SK-N-SH treated with all-trans-retinoic acid at 6 μM for 48 hours (cell line): Measurements from ENCODE around the gene TLCD3A.

Experiments
- GLIS3 ChIP-seq: fragments of 250-450 bp; sonication (Bioruptor Pico); IDR thresholded peaks from 2 replicates; pipeline ENCODE4 v1.5.0; 2020; ENCODE audit warnings: mild to moderate bottlenecking, moderate library complexity
- ISL1 ChIP-seq: fragments of 250-450 bp; sonication (Bioruptor Pico); IDR thresholded peaks from 2 replicates; pipeline ENCODE4 v2.1.2; 2022; ENCODE audit warnings: mild to moderate bottlenecking, moderate library complexity
- PPARA ChIP-seq: fragments of 250-450 bp; sonication (Bioruptor Pico); IDR thresholded peaks from 2 replicates; pipeline ENCODE4 v1.5.0; 2020; ENCODE audit warnings: mild to moderate bottlenecking, borderline replicate concordance
- ZFP3 ChIP-seq: fragments of 250-450 bp; sonication (Bioruptor Pico); IDR thresholded peaks from 2 replicates; pipeline ENCODE4 v1.5.0; 2020; ENCODE audit warnings: mild to moderate bottlenecking, moderate library complexity
- TF ChIP-seq, protein P1 (sequence below): fragments of 250-450 bp; sonication (Bioruptor Pico); IDR thresholded peaks from 2 replicates; pipeline ENCODE4 v1.8.0; 2020; ENCODE audit warnings: mild to moderate bottlenecking, moderate library complexity, borderline replicate concordance
- TF ChIP-seq, protein P2 (sequence below): fragments of 250-450 bp; sonication (Bioruptor Pico); IDR thresholded peaks from 2 replicates; pipeline ENCODE4 v1.5.0; 2020; ENCODE audit warnings: mild to moderate bottlenecking, moderate library complexity
- TF ChIP-seq, protein P3 (sequence below): fragments of 250-450 bp; sonication (Bioruptor Pico); IDR thresholded peaks from 2 replicates; pipeline ENCODE4 v1.5.1; 2021; ENCODE audit warnings: mild to moderate bottlenecking, moderate library complexity
- TF ChIP-seq, protein P4 (sequence below): fragments of 250-450 bp; sonication (Bioruptor Pico); IDR thresholded peaks from 2 replicates; pipeline ENCODE4 v1.8.0; 2021; ENCODE audit warnings: low read depth, mild to moderate bottlenecking, moderate library complexity, borderline replicate concordance

DNA sequence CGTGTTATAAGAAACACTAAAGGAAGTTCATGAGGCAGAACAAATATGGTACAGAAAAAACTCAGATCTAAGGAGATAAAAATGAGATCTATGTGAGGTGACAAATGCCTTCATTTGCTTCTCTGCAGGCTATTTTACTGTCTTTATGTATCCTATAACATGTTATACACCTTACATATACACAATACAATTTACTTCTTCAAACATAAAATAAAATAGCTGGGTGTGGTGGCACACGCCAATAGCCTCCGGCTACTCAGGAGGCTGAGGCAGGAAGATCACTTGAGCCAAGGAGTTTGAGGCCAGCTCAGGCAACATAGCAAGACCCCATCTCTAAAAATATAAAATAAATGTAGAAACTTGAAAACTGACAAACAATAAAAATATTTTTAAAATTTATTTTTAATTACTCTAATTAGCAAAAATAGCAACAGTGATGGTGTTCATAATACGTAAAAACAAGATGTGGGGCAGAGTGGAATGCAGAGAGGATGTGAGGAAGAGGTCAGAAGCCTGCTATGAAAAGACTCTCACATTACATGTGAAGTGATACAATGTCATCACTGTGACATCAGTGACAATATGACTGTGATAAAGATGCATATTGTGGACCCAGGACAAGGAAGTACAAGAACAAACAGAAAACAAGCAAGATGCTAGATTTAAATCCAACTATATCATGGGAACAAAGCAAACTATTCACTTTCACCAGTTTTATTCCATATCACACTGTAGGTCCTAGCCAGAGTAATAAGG, 48.7 kb upstream of the TLCD3A start:
- TF ChIP-seq, protein P1, sequence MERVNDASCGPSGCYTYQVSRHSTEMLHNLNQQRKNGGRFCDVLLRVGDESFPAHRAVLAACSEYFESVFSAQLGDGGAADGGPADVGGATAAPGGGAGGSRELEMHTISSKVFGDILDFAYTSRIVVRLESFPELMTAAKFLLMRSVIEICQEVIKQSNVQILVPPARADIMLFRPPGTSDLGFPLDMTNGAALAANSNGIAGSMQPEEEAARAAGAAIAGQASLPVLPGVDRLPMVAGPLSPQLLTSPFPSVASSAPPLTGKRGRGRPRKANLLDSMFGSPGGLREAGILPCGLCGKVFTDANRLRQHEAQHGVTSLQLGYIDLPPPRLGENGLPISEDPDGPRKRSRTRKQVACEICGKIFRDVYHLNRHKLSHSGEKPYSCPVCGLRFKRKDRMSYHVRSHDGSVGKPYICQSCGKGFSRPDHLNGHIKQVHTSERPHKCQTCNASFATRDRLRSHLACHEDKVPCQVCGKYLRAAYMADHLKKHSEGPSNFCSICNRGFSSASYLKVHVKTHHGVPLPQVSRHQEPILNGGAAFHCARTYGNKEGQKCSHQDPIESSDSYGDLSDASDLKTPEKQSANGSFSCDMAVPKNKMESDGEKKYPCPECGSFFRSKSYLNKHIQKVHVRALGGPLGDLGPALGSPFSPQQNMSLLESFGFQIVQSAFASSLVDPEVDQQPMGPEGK (CRISPR knock-in tag), result no peak
- TF ChIP-seq, protein P2, sequence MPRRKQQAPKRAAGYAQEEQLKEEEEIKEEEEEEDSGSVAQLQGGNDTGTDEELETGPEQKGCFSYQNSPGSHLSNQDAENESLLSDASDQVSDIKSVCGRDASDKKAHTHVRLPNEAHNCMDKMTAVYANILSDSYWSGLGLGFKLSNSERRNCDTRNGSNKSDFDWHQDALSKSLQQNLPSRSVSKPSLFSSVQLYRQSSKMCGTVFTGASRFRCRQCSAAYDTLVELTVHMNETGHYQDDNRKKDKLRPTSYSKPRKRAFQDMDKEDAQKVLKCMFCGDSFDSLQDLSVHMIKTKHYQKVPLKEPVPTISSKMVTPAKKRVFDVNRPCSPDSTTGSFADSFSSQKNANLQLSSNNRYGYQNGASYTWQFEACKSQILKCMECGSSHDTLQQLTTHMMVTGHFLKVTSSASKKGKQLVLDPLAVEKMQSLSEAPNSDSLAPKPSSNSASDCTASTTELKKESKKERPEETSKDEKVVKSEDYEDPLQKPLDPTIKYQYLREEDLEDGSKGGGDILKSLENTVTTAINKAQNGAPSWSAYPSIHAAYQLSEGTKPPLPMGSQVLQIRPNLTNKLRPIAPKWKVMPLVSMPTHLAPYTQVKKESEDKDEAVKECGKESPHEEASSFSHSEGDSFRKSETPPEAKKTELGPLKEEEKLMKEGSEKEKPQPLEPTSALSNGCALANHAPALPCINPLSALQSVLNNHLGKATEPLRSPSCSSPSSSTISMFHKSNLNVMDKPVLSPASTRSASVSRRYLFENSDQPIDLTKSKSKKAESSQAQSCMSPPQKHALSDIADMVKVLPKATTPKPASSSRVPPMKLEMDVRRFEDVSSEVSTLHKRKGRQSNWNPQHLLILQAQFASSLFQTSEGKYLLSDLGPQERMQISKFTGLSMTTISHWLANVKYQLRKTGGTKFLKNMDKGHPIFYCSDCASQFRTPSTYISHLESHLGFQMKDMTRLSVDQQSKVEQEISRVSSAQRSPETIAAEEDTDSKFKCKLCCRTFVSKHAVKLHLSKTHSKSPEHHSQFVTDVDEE (CRISPR knock-in tag), result no peak
- no peak for TF ChIP-seq PPARA (CRISPR knock-in tag)
- no peak for TF ChIP-seq ZFP3 (CRISPR knock-in tag)
- TF ChIP-seq ISL1 (CRISPR knock-in tag), result no peak
- no peak for TF ChIP-seq GLIS3 (CRISPR knock-in tag)
- TF ChIP-seq, protein P3, sequence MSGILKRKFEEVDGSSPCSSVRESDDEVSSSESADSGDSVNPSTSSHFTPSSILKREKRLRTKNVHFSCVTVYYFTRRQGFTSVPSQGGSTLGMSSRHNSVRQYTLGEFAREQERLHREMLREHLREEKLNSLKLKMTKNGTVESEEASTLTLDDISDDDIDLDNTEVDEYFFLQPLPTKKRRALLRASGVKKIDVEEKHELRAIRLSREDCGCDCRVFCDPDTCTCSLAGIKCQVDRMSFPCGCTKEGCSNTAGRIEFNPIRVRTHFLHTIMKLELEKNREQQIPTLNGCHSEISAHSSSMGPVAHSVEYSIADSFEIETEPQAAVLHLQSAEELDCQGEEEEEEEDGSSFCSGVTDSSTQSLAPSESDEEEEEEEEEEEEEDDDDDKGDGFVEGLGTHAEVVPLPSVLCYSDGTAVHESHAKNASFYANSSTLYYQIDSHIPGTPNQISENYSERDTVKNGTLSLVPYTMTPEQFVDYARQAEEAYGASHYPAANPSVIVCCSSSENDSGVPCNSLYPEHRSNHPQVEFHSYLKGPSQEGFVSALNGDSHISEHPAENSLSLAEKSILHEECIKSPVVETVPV (CRISPR knock-in tag), result no peak
- TF ChIP-seq, protein P4, sequence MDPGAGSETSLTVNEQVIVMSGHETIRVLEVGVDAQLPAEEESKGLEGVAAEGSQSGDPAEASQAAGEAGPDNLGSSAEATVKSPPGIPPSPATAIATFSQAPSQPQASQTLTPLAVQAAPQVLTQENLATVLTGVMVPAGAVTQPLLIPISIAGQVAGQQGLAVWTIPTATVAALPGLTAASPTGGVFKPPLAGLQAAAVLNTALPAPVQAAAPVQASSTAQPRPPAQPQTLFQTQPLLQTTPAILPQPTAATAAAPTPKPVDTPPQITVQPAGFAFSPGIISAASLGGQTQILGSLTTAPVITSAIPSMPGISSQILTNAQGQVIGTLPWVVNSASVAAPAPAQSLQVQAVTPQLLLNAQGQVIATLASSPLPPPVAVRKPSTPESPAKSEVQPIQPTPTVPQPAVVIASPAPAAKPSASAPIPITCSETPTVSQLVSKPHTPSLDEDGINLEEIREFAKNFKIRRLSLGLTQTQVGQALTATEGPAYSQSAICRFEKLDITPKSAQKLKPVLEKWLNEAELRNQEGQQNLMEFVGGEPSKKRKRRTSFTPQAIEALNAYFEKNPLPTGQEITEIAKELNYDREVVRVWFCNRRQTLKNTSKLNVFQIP (CRISPR knock-in tag), result no peak
